IPS DF 6.9 (cell line): ENCODE results near the gene CLRN1.

Experiments used
- DNase-seq: peaks from one replicate; pipeline ENCODE4 v3.0.0-alpha.2; 2013; ENCODE audit warnings: low read depth, low spot score
- H3K27ac ChIP-seq: one replicate; pipeline ENCODE4 v1.5.1; 2013; ENCODE audit warnings: low read length, control low read depth
- H3K27me3 ChIP-seq: 2 replicates; pipeline ENCODE4 v1.6.1; 2013; ENCODE audit warnings: mild to moderate bottlenecking, low read length; ENCODE audit not compliant: control insufficient read depth, insufficient read depth
- H3K36me3 ChIP-seq: 2 replicates; pipeline ENCODE4 v1.6.1; 2013; ENCODE audit warnings: low read length; ENCODE audit not compliant: control insufficient read depth, insufficient read depth
- H3K4me1 ChIP-seq: 2 replicates; pipeline ENCODE4 v1.6.1; 2013; ENCODE audit warnings: low read length; ENCODE audit not compliant: control insufficient read depth, insufficient read depth
- H3K4me3 ChIP-seq: 2 replicates; pipeline ENCODE4 v1.5.1; 2013; ENCODE audit warnings: mild to moderate bottlenecking, low read length
- H3K9me3 ChIP-seq: 2 replicates; pipeline ENCODE4 v1.6.1; 2013; ENCODE audit warnings: low read length, inconsistent platforms; ENCODE audit not compliant: control insufficient read depth, insufficient read depth
- WGBS: extraction: QIAGEN DNeasy Blood & Tissue Kit; methylation state at CpG from one replicate; pipeline ENCODE4 v1.1.7; 2013; ENCODE audit warnings: mixed read lengths, missing lambda C conversion rate; ENCODE audit not compliant: insufficient read length, insufficient coverage; 5-methylcytosine and 5-hydroxymethylcytosine counted together

The CLRN1 gene

DNA sequence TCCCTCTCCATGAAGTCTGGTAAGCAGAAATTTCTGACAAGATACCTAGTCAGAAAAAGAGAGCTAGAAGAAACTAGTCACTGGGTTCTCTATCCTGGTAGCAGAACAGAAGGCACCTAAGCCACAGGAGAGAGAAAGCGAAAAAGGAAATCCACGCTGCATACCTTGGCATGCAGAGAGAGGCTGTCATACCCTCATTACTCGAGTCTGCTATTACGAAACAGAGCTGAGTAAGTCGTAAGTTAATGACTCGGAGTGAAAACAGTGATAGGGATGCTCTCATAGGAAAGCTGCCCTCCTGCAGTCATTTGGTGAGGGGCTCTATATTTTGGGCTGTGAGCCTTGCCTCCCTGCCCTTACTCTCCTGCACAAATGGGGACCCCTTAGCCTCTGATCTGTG lies 16.2 kb downstream of the CLRN1 start:
- no peak overlapping the region for H3K27ac ChIP-seq

DNA sequence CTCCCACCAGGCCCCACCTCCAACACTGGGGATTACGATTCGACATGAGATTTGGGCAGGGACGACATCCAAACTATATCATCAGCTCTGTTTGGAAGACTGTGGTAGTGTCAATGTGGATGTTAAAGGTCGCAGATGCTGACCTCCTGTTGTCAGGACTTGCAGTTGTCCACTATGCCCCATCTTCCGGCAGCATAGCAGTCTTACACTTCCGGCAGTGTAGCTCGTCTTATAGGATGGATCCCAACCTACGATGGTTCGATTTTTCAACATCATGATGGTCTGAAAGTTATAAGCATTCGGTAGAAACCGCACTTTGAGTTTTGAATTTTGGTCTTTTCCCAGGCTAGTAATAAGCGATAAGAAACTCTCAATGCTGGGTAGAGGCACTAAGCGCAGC lies 20.6 kb downstream of the CLRN1 start:
- Histone ChIP-seq H3K4me1 (no peaks in the 10 kb centered on the region), H3K36me3 (no peaks in the 10 kb centered on the region), H3K4me3 (no peak overlapping the region), H3K27ac (no peak overlapping the region), H3K27me3 (no peaks in the 10 kb centered on the region), H3K9me3 (no peaks in the 10 kb centered on the region)
- WGBS = no CpG with 5 or more reads among the region's 13 CpGs
- no peak for DNase-seq

More for the DNA sequence above, 16.2 kb downstream of the CLRN1 start:
- Histone ChIP-seq H3K4me1 (no peaks in the 10 kb centered on the region), H3K27me3 (no peaks in the 10 kb centered on the region), H3K36me3 (no peaks in the 10 kb centered on the region), H3K4me3 (no peak overlapping the region), H3K9me3 (no peaks in the 10 kb centered on the region)
- no CpG with 5 or more reads among the region's 6 CpGs for WGBS
- DNase-seq = no peak

DNA sequence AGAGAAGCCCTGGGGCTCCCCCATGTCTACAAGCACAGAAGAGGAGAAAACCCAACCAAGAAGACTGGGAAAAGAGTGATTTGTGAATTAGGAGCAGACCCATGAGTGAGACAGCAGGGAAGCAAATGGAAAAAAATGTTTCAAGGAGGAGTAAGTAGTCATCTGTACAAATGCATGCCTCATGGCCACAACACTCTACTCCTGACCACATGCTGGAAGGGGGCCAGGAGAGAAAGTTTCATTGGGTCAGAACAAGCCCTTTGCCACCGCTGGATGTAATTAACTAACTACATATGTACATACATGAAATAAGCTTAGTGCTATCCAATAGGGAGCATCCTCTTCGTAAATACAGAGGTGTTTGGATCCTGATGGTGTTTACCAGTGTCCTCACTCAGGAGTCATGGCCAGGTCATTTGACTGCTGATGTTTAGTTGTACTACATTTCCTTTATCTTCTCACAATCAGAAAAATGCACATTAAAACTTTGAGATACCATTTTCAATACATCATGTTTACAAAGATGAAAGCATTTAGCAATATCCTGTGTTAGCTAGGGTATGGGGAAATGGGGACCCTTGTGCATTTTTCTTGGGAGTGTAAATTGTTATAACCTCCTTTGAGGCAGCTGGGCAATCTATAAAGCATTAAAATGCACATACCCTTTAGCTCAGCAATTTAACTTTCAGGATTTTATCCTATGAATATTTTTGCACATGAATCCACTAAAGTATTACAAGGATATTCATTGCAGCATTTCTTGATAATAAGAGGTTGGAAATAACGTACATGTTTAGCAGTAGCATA lies 27.1 kb downstream of the CLRN1 start:
- Histone ChIP-seq H3K9me3 (no peaks in the 10 kb centered on the region), H3K27ac (no peak overlapping the region), H3K4me3 (no peak overlapping the region), H3K4me1 (no peaks in the 10 kb centered on the region), H3K36me3 (no peaks in the 10 kb centered on the region), H3K27me3 (no peaks in the 10 kb centered on the region)
- WGBS = no CpG with 5 or more reads among the region's 3 CpGs
- DNase-seq = no peak

DNA sequence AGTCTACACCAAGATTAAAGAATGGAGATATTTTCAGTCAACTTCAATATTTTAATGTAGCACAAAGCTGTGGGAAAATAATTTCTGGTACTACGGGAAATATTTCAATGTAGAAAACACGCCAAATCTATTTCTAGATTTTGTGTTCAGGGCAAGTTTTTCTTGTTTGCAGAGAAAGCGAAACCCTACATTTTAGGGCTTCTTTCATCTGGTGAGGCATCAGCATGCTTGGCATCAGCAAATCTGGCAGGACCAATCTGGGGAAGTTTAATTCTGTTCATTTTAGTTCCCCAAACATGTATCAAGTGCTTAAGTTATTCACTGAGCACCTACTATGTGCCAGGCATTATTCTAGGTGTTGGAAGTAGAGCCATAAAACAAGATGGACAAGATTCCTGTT lies 30.3 kb downstream of the CLRN1 start:
- WGBS = no CpG with 5 or more reads among the region's 3 CpGs
- H3K36me3 ChIP-seq = no peaks in the 10 kb centered on the region
- DNase-seq = no peak
- no peaks in the 10 kb centered on the region for H3K27me3 ChIP-seq
- no peaks in the 10 kb centered on the region for H3K4me1 ChIP-seq
- no peak overlapping the region for H3K4me3 ChIP-seq
- no peaks in the 10 kb centered on the region for H3K9me3 ChIP-seq
- H3K27ac ChIP-seq = no peak overlapping the region

DNA sequence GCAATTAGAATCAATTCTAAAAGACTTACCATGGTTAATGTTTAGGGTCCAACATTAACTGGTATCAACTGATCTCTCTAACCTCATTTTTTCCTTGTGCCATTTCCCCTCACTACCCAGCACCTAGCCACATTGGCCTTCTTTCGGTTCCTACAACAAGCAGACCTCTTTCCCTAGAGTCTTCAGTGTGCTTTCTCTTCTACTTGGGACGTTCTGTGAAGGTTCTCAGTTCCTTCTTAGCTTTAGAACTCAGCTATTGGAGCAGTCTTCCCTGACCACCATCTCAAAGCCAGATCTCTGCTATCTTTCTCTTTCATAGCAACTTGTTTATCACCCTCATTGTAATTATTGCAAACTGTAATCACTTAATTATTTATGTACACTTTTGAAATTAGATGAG lies 35.8 kb downstream of the CLRN1 start:
- H3K4me1 ChIP-seq = no peaks in the 10 kb centered on the region
- no CpG with 5 or more reads among the region's 2 CpGs for WGBS

DNA sequence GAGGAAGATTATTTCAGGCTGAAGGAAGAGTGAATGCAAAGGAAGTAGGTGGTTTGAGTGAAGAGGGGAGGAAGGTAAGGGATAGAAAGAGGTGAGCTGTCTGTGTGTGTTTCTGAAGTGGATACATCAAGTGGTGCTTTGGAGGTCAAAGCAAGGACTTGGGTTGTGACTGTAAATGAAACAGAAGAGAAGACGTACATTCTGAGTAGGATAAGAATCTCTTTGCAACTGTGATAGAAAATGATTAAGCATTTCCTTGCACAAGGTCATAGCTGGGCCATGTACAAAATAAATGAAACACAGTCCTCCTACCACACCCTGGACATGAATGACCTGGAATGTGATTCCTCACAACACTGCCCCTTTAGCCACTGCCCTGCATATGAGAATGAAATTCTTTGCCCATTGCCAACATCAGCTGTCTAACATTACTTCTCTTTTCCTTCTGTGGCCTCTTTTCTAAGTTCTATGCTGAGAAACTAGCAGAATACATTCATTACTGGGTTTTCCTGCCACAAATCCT lies 39.0 kb downstream of the CLRN1 start:
- no CpG with 5 or more reads among the region's 1 CpG for whole genome bisulfite sequencing
- Histone ChIP-seq H3K4me3 (no peak overlapping the region), H3K27ac (no peak overlapping the region), H3K9me3 (no peaks in the 10 kb centered on the region), H3K4me1 (no peaks in the 10 kb centered on the region), H3K27me3 (no peaks in the 10 kb centered on the region), H3K36me3 (no peaks in the 10 kb centered on the region)
- no peak for DNase-seq

More for the DNA sequence above, 35.8 kb downstream of the CLRN1 start:
- no peak for DNase-seq
- Histone ChIP-seq H3K27me3 (no peaks in the 10 kb centered on the region), H3K36me3 (no peaks in the 10 kb centered on the region), H3K4me3 (no peak overlapping the region), H3K9me3 (no peaks in the 10 kb centered on the region), H3K27ac (no peak overlapping the region)

DNA sequence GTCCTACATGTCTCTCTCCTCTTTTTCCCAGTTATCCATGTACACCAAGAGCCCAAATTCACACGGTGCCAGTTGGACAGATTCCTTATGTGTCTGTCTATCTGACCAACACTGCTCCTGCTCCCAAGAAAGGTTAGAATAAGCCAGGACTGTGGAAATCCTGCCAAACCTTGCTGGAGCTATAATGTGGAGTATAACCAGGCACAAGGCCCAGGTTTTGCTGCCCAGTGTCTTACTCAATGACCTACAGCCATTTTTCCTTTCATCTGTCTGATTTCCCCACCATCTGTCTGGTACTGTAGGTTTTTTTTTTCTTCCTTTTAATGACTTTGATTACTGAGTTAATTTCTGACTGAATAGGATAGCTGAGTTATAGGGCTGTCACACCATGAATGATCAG lies 40.8 kb downstream of the CLRN1 start:
- Histone ChIP-seq H3K36me3 (no peaks in the 10 kb centered on the region), H3K4me1 (no peaks in the 10 kb centered on the region), H3K9me3 (no peaks in the 10 kb centered on the region), H3K27me3 (no peaks in the 10 kb centered on the region), H3K4me3 (no peak overlapping the region), H3K27ac (no peak overlapping the region)
- WGBS = no CpG with 5 or more reads among the region's 1 CpG
- DNase-seq = no peak

DNA sequence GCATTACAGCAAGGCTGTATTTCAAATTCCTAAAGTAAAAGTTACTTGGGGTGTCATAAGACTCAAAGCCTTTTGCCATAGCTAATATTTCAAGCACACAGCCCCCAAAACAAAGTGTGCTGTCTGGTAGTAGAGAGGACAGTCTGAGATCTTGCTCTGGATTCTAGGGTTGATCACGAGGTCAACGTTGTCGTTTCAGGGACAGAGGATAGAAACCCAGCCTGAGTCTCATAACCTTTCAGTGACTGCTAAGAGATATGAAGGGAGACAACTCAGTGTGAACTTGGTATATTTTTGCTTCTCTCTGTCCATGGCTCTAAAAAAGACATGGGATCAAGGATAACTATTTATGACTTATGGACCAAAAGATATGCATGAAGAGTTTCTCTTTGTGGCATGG lies 41.7 kb downstream of the CLRN1 start:
- Histone ChIP-seq H3K9me3 (no peaks in the 10 kb centered on the region), H3K4me1 (peaks cover 1% of the 10 kb centered on the region; the same call in 1 of the 2 replicates), H3K4me3 (no peak overlapping the region), H3K27ac (no peak overlapping the region), H3K27me3 (no peaks in the 10 kb centered on the region), H3K36me3 (no peaks in the 10 kb centered on the region)
- WGBS = no CpG with 5 or more reads among the region's 3 CpGs
- DNase-seq = no peak

DNA sequence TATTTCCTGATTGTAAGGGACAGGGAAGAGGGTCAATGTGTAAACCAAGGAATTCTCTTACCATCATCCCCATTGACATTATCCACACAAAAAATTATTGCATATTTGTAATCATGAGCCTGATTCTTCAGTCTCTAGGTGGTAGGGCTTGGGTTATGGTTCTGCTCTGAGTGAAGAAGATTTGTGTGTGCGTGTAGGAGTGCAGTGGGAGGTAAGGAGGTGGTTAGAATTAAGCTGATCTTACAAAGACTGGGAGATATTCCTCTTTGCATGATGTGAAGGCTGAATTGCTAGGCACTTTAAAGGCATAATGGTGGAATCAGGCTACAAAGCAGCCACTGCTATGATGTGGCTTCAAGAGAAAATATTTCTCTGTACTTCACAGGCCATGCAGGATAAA lies 44.3 kb downstream of the CLRN1 start:
- Histone ChIP-seq H3K36me3 (no peaks in the 10 kb centered on the region), H3K4me3 (no peak overlapping the region), H3K27ac (no peak overlapping the region), H3K9me3 (no peaks in the 10 kb centered on the region), H3K4me1 (peaks cover 5% of the 10 kb centered on the region), H3K27me3 (no peaks in the 10 kb centered on the region)
- no peak for DNase-seq
- 100% methylated on average over 1 of the region's 1 CpG for WGBS

DNA sequence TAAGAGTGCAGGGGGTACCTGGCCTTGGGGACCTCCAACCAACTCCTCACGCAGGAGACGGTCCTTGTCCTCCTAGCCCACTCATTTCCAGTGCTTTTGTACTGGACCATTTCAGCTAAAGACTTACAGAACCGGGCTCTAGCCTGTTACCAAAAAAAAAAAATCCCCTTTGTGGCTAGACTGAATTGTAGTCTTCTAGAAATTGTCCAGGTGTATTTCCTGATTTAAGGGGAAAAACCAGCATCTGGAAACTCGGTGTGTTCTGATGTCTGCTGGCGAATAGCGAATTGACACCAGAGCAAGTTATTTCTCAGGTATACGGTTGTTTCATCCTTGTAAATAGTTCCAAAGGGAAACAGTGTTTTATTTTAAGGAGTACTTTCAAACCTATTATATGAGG lies 46.2 kb downstream of the CLRN1 start:
- WGBS = no CpG with 5 or more reads among the region's 7 CpGs
- no peak for DNase-seq
- Histone ChIP-seq H3K4me1 (peaks cover 6% of the 10 kb centered on the region), H3K36me3 (no peaks in the 10 kb centered on the region), H3K27me3 (no peaks in the 10 kb centered on the region), H3K27ac (no peak overlapping the region), H3K4me3 (no peak overlapping the region), H3K9me3 (no peaks in the 10 kb centered on the region)

DNA sequence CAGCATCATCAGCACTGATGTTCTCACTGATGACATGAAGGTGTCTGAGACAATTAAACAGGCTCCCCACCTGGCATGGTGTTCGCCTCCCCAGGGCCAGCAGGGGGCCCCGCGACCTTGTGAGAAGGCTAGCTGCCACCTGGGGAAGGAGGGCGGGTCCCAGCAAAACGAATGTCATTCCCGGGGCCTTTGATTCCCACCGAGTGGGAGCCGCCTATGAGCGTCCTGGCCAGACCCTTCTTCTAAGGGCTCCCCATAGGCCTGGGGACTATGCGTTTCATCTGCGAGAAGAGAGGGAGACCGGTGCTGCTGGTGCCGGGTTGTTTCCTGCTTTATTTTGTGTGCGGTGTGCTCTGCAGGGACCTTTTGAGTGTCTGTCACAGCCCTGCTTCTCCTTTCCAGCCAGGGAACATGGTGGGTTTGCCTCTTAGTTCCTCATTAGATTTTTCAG lies 46.8 kb downstream of the CLRN1 start:
- peaks cover 6% of the 10 kb centered on the region for H3K4me1 ChIP-seq
- H3K27ac ChIP-seq = no peak overlapping the region
- no peaks in the 10 kb centered on the region for H3K36me3 ChIP-seq
- no peak overlapping the region for H3K4me3 ChIP-seq
- no peaks in the 10 kb centered on the region for H3K27me3 ChIP-seq
- peak; percentile 45 for DNase-seq
- no CpG with 5 or more reads among the region's 14 CpGs for WGBS
- no peaks in the 10 kb centered on the region for H3K9me3 ChIP-seq
